K562 (cell line): Measurements from ENCODE around the gene DOCK7. TPM values are rescaled to one million over a fixed set of nuclear protein-coding genes. Genes with fewer than 3 reads are reported as not detected.

Experiments used
- HDAC2 ChIP-seq: fragments of 450-650 bp; IDR thresholded peaks from 2 replicates; pipeline ENCODE4 v1.6.1; 2016; ENCODE audit warnings: mild to moderate bottlenecking
- ID3 ChIP-seq, 2 experiments: fragments of 250-450 bp in 1 of 2; fragments of 450-650 bp in 1 of 2; sonication (Bioruptor Pico) in 1 of 2; IDR thresholded peaks; 2 replicates each; pipeline versions ENCODE4 v1.6.1 to v1.8.0; 2016 to 2021; ENCODE audit warnings: mild to moderate bottlenecking in 2 of 2, moderate library complexity in 2 of 2, missing compliant biosample characterization in 1 of 2, missing genetic modification characterization in 1 of 2
- MTF1 ChIP-seq: fragments of 250-450 bp; sonication (Bioruptor Pico); IDR thresholded peaks from 2 replicates; pipeline ENCODE4 v1.9.0; 2021; ENCODE audit warnings: moderate library complexity, mild to moderate bottlenecking, inconsistent platforms, borderline replicate concordance
- NKRF ChIP-seq: fragments of 450-650 bp; IDR thresholded peaks from 2 replicates; pipeline ENCODE4 v1.6.1; 2016; ENCODE audit warnings: borderline replicate concordance
- NUFIP1 ChIP-seq: fragments of 450-650 bp; IDR thresholded peaks from 2 replicates; pipeline ENCODE4 v1.6.1; 2018; ENCODE audit not compliant: partially characterized antibody
- RBM25 ChIP-seq: fragments of 200-400 bp; formaldehyde crosslinking; IDR thresholded peaks from 2 replicates; pipeline ENCODE4 v1.6.1; 2018; ENCODE audit warnings: low read length, low read depth, moderate library complexity; ENCODE audit not compliant: severe bottlenecking
- STAT6 ChIP-seq: sonication (generic); formaldehyde crosslinking; IDR thresholded peaks from 2 replicates; pipeline ENCODE4 v1.8.1; 2023; ENCODE audit warnings: mild to moderate bottlenecking, missing genetic modification reagents
- WHSC1 ChIP-seq: IDR thresholded peaks from one replicate; pipeline ENCODE4 v1.6.1; 2012; ENCODE audit warnings: low read length, control low read depth, inconsistent platforms
- ZBTB1 ChIP-seq: sonication (generic); formaldehyde crosslinking; IDR thresholded peaks from 2 replicates; pipeline ENCODE4 v1.8.1; 2023; ENCODE audit warnings: missing genetic modification reagents, low read depth, mild to moderate bottlenecking, borderline replicate concordance
- ZNF146 ChIP-seq: IDR thresholded peaks from one replicate; pipeline ENCODE4 v1.6.1; 2018; ENCODE audit warnings: missing compliant biosample characterization; ENCODE audit not compliant: unreplicated experiment
- ZNF592 ChIP-seq: fragments of 450-650 bp; IDR thresholded peaks from 2 replicates; pipeline ENCODE4 v1.6.1; 2017; ENCODE audit warnings: antibody characterized with exemption, mild to moderate bottlenecking
- polyA plus RNA-seq, 8 experiments: library from polyadenylated mRNA; depleted of rRNA in 4 of 8; stranded (reverse) in 5 of 8; unstranded in 3 of 8; fragments of >200 nt; fragmentation: Nextera tagmentation in 2 of 8; fragmentation: Illumina TruSeq in 1 of 8; extraction: Ambion mirVana in 2 of 8; extraction: Trizol in 1 of 8; gene quantifications; 2 replicates each; pipeline versions ENCODE4 v1.2.1 to v1.2.3, GENCODE V29; 2011 to 2014; ENCODE audit warnings: inconsistent platforms in 1 of 8, missing spikeins in 1 of 8
- total RNA-seq, 7 experiments: library from RNA; depleted of rRNA in 6 of 7; stranded (reverse); fragments of >200 nt in 6 of 7; fragmentation: Illumina TruSeq in 2 of 7; extraction: Trizol in 2 of 7; gene quantifications; 2 replicates each; pipeline versions ENCODE4 v1.2.1 to v1.2.3, GENCODE V29; 2011 to 2021; ENCODE audit warnings: low replicate concordance in 1 of 7

The DOCK7 gene
- total and polyA plus RNA-seq, 9 of the 15 experiments (the other 6 are each of a cell fraction or from before 2014, with no cell fraction given): 4.9 to 35.1 (median 12.6) TPM

- no peak for TF ChIP-seq NKRF
- TF ChIP-seq ID3 (CRISPR knock-in tag; IDR thresholded peaks at IDR 0.05): no peak
- TF ChIP-seq ID3 (tag; IDR thresholded peaks at IDR 0.05): no peak
- no peak for TF ChIP-seq MTF1 (CRISPR knock-in tag)
- no peak for TF ChIP-seq STAT6 (CRISPR knock-in tag)
- no peak for TF ChIP-seq HDAC2
- TF ChIP-seq WHSC1: no peak
- no peak for TF ChIP-seq ZNF592
- TF ChIP-seq NUFIP1: no peak
- TF ChIP-seq ZBTB1 (CRISPR knock-in tag): no peak
- no peak for TF ChIP-seq ZNF146 (CRISPR knock-in tag)
- no peak for TF ChIP-seq RBM25
Observed at GRCh38 chr1:62487956-62488355, 200.2 kb downstream of the DOCK7 start (continued).
